ENCODE measurements around the gene TRPV3. TPM values are rescaled to one million over a fixed set of nuclear protein-coding genes. Genes with fewer than 3 reads are reported as not detected.

Gene TRPV3
- total RNA-seq, 1 experiment from 2014 or later, result 4.4 TPM

- intact Hi-C loops (cut with micrococcal nuclease), result loop anchor here (5.0 kb wide), 1 partner anchor 81 kb away; the partner anchor contains the start of genes CTNS and SHPK
- BruUV-seq (replicated peaks), result no TSS peak
- CTCF ChIA-PET, result interaction anchor here (0.7 kb wide), 1 partner anchor 29 kb away, joined by 3 read pairs; no protein-coding TSS in a partner anchor
Measured at GRCh38 chr17:3556239-3556915, 1.2 kb downstream of the TRPV3 start.

GRCh38 chr17:3555189-3555796 is 2.3 kb downstream of the TRPV3 start:
- no peak for TF ChIP-seq CTCF (IDR thresholded peaks at IDR 0.05; ENCODE audit: unreplicated experiment)
- H3K9me3 Mint-ChIP-seq (ENCODE audit: unreplicated experiment), result no peaks in the 10 kb centered on the region
- POLR2A ChIA-PET, result interaction anchor here (0.9 kb wide), 1 partner anchor 20 kb away, joined by 3 read pairs; no protein-coding TSS in a partner anchor
- no peak for DNase-seq (ENCODE audit: unreplicated experiment)
- peaks cover 6% of the 10 kb centered on the region for H3K36me3 Mint-ChIP-seq (ENCODE audit: insufficient read depth, unreplicated experiment)
- no peaks in the 10 kb centered on the region for H3K27me3 Mint-ChIP-seq (ENCODE audit: insufficient read depth, unreplicated experiment)
- BruUV-seq (replicated peaks), result no TSS peak
- H3K27ac Mint-ChIP-seq (ENCODE audit: low read depth, unreplicated experiment), result no peak overlapping the region
- H3K4me1 Mint-ChIP-seq (ENCODE audit: insufficient read depth, unreplicated experiment), result peaks cover 24% of the 10 kb centered on the region
- CTCF ChIA-PET, result interaction anchor here (0.5 to 1.1 kb wide), 2 partner anchors 13 to 47 kb away, joined by 4 to 5 read pairs; no protein-coding TSS in a partner anchor
- intact Hi-C loops (cut with micrococcal nuclease), result loop anchor here (5.0 kb wide), 1 partner anchor 82 kb away; the partner anchor contains the start of genes CTNS and SHPK
- no peak overlapping the region for H3K4me3 Mint-ChIP-seq (ENCODE audit: unreplicated experiment)

More at GRCh38 chr17:3556239-3556915, 1.2 kb downstream of the TRPV3 start:
- Mint-ChIP-seq H3K4me3 (ENCODE audit: unreplicated experiment) (no peak overlapping the region), H3K27ac (ENCODE audit: low read depth, unreplicated experiment) (no peak overlapping the region), H3K4me1 (ENCODE audit: insufficient read depth, unreplicated experiment) (peaks cover 24% of the 10 kb centered on the region), H3K36me3 (ENCODE audit: insufficient read depth, unreplicated experiment) (peaks cover 6% of the 10 kb centered on the region), H3K27me3 (ENCODE audit: insufficient read depth, unreplicated experiment) (no peaks in the 10 kb centered on the region), H3K9me3 (ENCODE audit: unreplicated experiment) (no peaks in the 10 kb centered on the region)
- TF ChIP-seq CTCF (IDR thresholded peaks at IDR 0.05; ENCODE audit: unreplicated experiment), result no peak
- no peak for DNase-seq (ENCODE audit: unreplicated experiment)
- POLR2A ChIA-PET, result no interaction called here

GRCh38 chr17:3554440-3554839 is 3.2 kb downstream of the TRPV3 start:
- peaks cover 6% of the 10 kb centered on the region for H3K36me3 Mint-ChIP-seq (ENCODE audit: insufficient read depth, unreplicated experiment)
- intact Hi-C loops (cut with micrococcal nuclease), result no loop called here
- ChIA-PET CTCF (interaction anchor here (1.1 kb wide), 1 partner anchor 14 kb away, joined by 4 read pairs; no protein-coding TSS in a partner anchor), POLR2A (no interaction called here)
- peaks cover 24% of the 10 kb centered on the region for H3K4me1 Mint-ChIP-seq (ENCODE audit: insufficient read depth, unreplicated experiment)
- TF ChIP-seq CTCF (IDR thresholded peaks at IDR 0.05; ENCODE audit: unreplicated experiment), result no peak
- no peak overlapping the region for H3K4me3 Mint-ChIP-seq (ENCODE audit: unreplicated experiment)
- H3K27ac Mint-ChIP-seq (ENCODE audit: low read depth, unreplicated experiment), result no peak overlapping the region
- H3K27me3 Mint-ChIP-seq (ENCODE audit: insufficient read depth, unreplicated experiment), result no peaks in the 10 kb centered on the region
- no TSS peak for BruUV-seq (replicated peaks)
- peaks cover 7% of the 10 kb centered on the region for H3K9me3 Mint-ChIP-seq (ENCODE audit: unreplicated experiment)
- DNase-seq (ENCODE audit: unreplicated experiment), result no peak
